HCT116 (cell line): ENCODE results near the gene MOGAT3. TPM values are rescaled to one million over a fixed set of nuclear protein-coding genes. Genes with fewer than 3 reads are reported as not detected.

Experiments used
- ATAC-seq: fragments of 200-7000 bp; cut with Tn5 transposase; 2 replicates; pipeline ENCODE4 v1.9.1; 2020; ENCODE audit warnings: mild to moderate bottlenecking, moderate library complexity
- BruUV-seq: library from RNA; stranded (reverse); fragments of 400-500 nt; replicated peaks from 2 replicates; lab custom pipeline; 2021; lab: Mats Ljungman, UMichigan
- CTCF ChIA-PET: fragments of 300-600 bp; sonication (Branson Sonifier 250); formaldehyde crosslinking; loops from one replicate; lab custom pipeline; 2021; ENCODE audit warnings: antibody characterized with exemption; lab: Charles Lee
- POLR2A ChIA-PET: fragments of 300-600, 350-600 bp; sonication (Branson Sonifier 250); formaldehyde crosslinking; loops from one replicate; lab custom pipeline; 2021; ENCODE audit warnings: antibody characterized with exemption; lab: Charles Lee
- RAD21 ChIA-PET, 2 experiments: fragments of 300-600 bp; sonication (Branson Sonifier 250); formaldehyde crosslinking; loops; one replicate each; lab custom pipeline; 2023; ENCODE audit warnings: low total read pairs in 2 of 2; ENCODE audit not compliant: uncharacterized antibody in 2 of 2, unreplicated experiment in 2 of 2, low non-redundant PET in 1 of 2; lab: Charles Lee
- DNase-seq: peaks from one replicate; pipeline ENCODE4 v3.0.0-alpha.2; 2010; ENCODE audit warnings: low read depth, low spot score
- H2AFZ ChIP-seq: fragments of 200-600 bp; shearing (Covaris generic), sonication (generic); 2 replicates; pipeline ENCODE4 v1.6.1; 2017; ENCODE audit warnings: low read depth, mixed run types, mixed read lengths, antibody characterized with exemption, low read length; ENCODE audit not compliant: poor library complexity, severe bottlenecking
- H3K27ac ChIP-seq: 2 replicates; pipeline ENCODE4 v1.5.1; 2012; ENCODE audit warnings: low read depth, low read length
- H3K27me3 ChIP-seq: fragments of 200-600 bp; sonication (generic); 2 replicates; pipeline ENCODE4 v1.6.1; 2016; ENCODE audit warnings: mixed run types, low read length, mixed read lengths; ENCODE audit not compliant: insufficient read depth
- H3K36me3 ChIP-seq, 2 experiments: fragments of 200-500 bp in 1 of 2; fragments of 200-600 bp in 1 of 2; sonication (Bioruptor generic) in 1 of 2; sonication (generic) in 1 of 2; 2 replicates each; pipeline versions ENCODE4 v1.5.1 to v1.6.1; 2014 to 2016; ENCODE audit warnings: low read length in 2 of 2, inconsistent platforms in 1 of 2, mixed read lengths in 1 of 2, mixed run types in 1 of 2; ENCODE audit not compliant: insufficient read depth in 2 of 2, control insufficient read depth in 1 of 2
- H3K4me1 ChIP-seq, 2 experiments: fragments of 200-600 bp in 1 of 2; sonication (generic) in 1 of 2; 2 replicates each; pipeline versions ENCODE4 v1.5.1 to v1.6.1; 2012 to 2017; ENCODE audit warnings: low read length in 2 of 2, inconsistent platforms in 1 of 2, mild to moderate bottlenecking in 1 of 2, mixed read lengths in 1 of 2, mixed run types in 1 of 2, moderate library complexity in 1 of 2; ENCODE audit not compliant: insufficient read depth in 2 of 2, control insufficient read depth in 1 of 2
- H3K4me2 ChIP-seq: fragments of 200-600 bp; sonication (generic); 2 replicates; pipeline ENCODE4 v1.6.1; 2017; ENCODE audit warnings: mixed run types, low read length, mixed read lengths
- H3K4me3 ChIP-seq, 2 experiments: fragments of 200-600 bp in 1 of 2; sonication (generic) in 1 of 2; replicated peaks in 1 of 2; 2 replicates each; pipeline ENCODE4 v1.5.1; 2011 to 2016; ENCODE audit warnings: low read length in 2 of 2, control low read depth in 1 of 2, low read depth in 1 of 2, mild to moderate bottlenecking in 1 of 2, mixed read lengths in 1 of 2, mixed run types in 1 of 2
- H3K79me2 ChIP-seq: fragments of 200-600 bp; sonication (generic); 2 replicates; pipeline ENCODE4 v1.6.1; 2017; ENCODE audit warnings: mild to moderate bottlenecking, mixed run types, low read length, moderate library complexity, mixed read lengths; ENCODE audit not compliant: insufficient read depth
- H3K9ac ChIP-seq: fragments of 200-600 bp; sonication (generic); 2 replicates; pipeline ENCODE4 v1.6.1; 2016; ENCODE audit warnings: low read length, mixed read lengths
- H3K9me2 ChIP-seq: fragments of 200-600 bp; sonication (generic), shearing (Covaris generic); 2 replicates; pipeline ENCODE4 v1.6.1; 2017; ENCODE audit warnings: mixed run types, mild to moderate bottlenecking, moderate library complexity; ENCODE audit not compliant: insufficient read depth
- H3K9me3 ChIP-seq, 2 experiments: fragments of 200-500 bp in 1 of 2; fragments of 200-600 bp in 1 of 2; sonication (Bioruptor generic) in 1 of 2; sonication (generic) in 1 of 2; 2 replicates each; pipeline ENCODE4 v1.6.1; 2014 to 2017; ENCODE audit warnings: low read length in 2 of 2, mixed read lengths in 2 of 2, inconsistent platforms in 1 of 2, low read depth in 1 of 2, mild to moderate bottlenecking in 1 of 2, mixed run types in 1 of 2, moderate library complexity in 1 of 2; ENCODE audit not compliant: control insufficient read depth in 1 of 2, insufficient read depth in 1 of 2
- H4K20me1 ChIP-seq: fragments of 200-600 bp; sonication (generic), shearing (Covaris generic); 2 replicates; pipeline ENCODE4 v1.6.1; 2017; ENCODE audit warnings: mixed run types, mild to moderate bottlenecking, moderate library complexity; ENCODE audit not compliant: insufficient read depth
- CBX3 ChIP-seq: IDR thresholded peaks from 2 replicates; pipeline ENCODE4 v1.6.1; 2012; ENCODE audit warnings: low read depth
- CEBPB ChIP-seq: IDR thresholded peaks from 2 replicates; pipeline ENCODE4 v1.6.1; 2012; ENCODE audit warnings: low read depth
- ELF1 ChIP-seq: IDR thresholded peaks from 2 replicates; pipeline ENCODE4 v1.6.1; 2012; ENCODE audit warnings: low read depth, borderline replicate concordance
- EZH2 ChIP-seq: fragments of 200-600 bp; sonication (generic); IDR thresholded peaks from 2 replicates; pipeline ENCODE4 v1.6.1; 2017; ENCODE audit warnings: antibody characterized with exemption, mixed run types
- FOSL1 ChIP-seq: IDR thresholded peaks from 2 replicates; pipeline ENCODE4 v1.6.1; 2012; ENCODE audit warnings: low read depth
- POLR2AphosphoS5 ChIP-seq: IDR thresholded peaks from 2 replicates; pipeline ENCODE4 v1.6.1; 2011; ENCODE audit warnings: mild to moderate bottlenecking, low read depth, low read length, moderate library complexity
- RAD21 ChIP-seq: IDR thresholded peaks from 2 replicates; pipeline ENCODE4 v1.6.1; 2012; ENCODE audit warnings: low read depth, mild to moderate bottlenecking
- SIN3A ChIP-seq: IDR thresholded peaks from 2 replicates; pipeline ENCODE4 v1.6.1; 2012; ENCODE audit warnings: low read depth
- SP1 ChIP-seq: IDR thresholded peaks from 2 replicates; pipeline ENCODE4 v1.6.1; 2012; ENCODE audit warnings: low read depth
- TCF7L2 ChIP-seq: IDR thresholded peaks from 2 replicates; pipeline ENCODE4 v1.7.0; 2011; ENCODE audit warnings: borderline replicate concordance, inconsistent platforms; ENCODE audit not compliant: insufficient read depth, insufficient read length; ENCODE audit errors: extremely low read depth
- YY1 ChIP-seq: IDR thresholded peaks from 2 replicates; pipeline ENCODE4 v1.6.1; 2011; ENCODE audit warnings: low read length, low read depth, moderate library complexity, mild to moderate bottlenecking; ENCODE audit not compliant: insufficient replicate concordance; ENCODE audit errors: extremely low read depth
- ZFX ChIP-seq: fragments of 450-650 bp; IDR thresholded peaks from 2 replicates; pipeline ENCODE4 v1.6.1; 2017
- ZNF274 ChIP-seq: fragments of 200-500 bp; sonication (Bioruptor generic); IDR thresholded peaks from 2 replicates; pipeline ENCODE4 v1.6.1; 2014; ENCODE audit warnings: mild to moderate bottlenecking, low read depth, low read length, inconsistent platforms
- intact Hi-C: fragments of 100-400 bp; cut with micrococcal nuclease; formaldehyde crosslinking; loops from 2 replicates; pipeline ENCODE4 v1.10.0; 2022
- total RNA-seq: library from RNA; stranded (reverse); gene quantifications from one replicate; pipeline ENCODE4 v1.2.1, GENCODE V29; 2021; ENCODE audit not compliant: unreplicated experiment
- TF ChIP-seq, protein P1 (sequence below), 3 experiments: fragments of 200-600 bp in 1 of 3; sonication (generic) in 1 of 3; IDR thresholded peaks in 2 of 3; conservative IDR thresholded peaks in 1 of 3; 2 replicates each; pipeline ENCODE4 v1.5.1; 2012 to 2017; ENCODE audit warnings: low read depth in 2 of 3, low read length in 2 of 3, antibody characterized with exemption in 1 of 3, borderline replicate concordance in 1 of 3, control low read depth in 1 of 3, mild to moderate bottlenecking in 1 of 3, mixed read lengths in 1 of 3, mixed run types in 1 of 3, moderate library complexity in 1 of 3; ENCODE audit not compliant: insufficient read depth in 1 of 3
- TF ChIP-seq, protein P2 (sequence below): IDR thresholded peaks from 2 replicates; pipeline ENCODE4 v1.6.1; 2012; ENCODE audit warnings: low read depth
- TF ChIP-seq, protein P3 (sequence below): IDR thresholded peaks from 2 replicates; pipeline ENCODE4 v1.6.1; 2012

MOGAT3 gene
- total RNA-seq, 1 experiment from 2014 or later: not detected

- TF ChIP-seq SP1 (no peak), ZFX (no peak), ZNF274 (no peak), CEBPB (no peak)
- TF ChIP-seq, protein P1, sequence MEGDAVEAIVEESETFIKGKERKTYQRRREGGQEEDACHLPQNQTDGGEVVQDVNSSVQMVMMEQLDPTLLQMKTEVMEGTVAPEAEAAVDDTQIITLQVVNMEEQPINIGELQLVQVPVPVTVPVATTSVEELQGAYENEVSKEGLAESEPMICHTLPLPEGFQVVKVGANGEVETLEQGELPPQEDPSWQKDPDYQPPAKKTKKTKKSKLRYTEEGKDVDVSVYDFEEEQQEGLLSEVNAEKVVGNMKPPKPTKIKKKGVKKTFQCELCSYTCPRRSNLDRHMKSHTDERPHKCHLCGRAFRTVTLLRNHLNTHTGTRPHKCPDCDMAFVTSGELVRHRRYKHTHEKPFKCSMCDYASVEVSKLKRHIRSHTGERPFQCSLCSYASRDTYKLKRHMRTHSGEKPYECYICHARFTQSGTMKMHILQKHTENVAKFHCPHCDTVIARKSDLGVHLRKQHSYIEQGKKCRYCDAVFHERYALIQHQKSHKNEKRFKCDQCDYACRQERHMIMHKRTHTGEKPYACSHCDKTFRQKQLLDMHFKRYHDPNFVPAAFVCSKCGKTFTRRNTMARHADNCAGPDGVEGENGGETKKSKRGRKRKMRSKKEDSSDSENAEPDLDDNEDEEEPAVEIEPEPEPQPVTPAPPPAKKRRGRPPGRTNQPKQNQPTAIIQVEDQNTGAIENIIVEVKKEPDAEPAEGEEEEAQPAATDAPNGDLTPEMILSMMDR (IDR thresholded peaks at IDR 0.05 in 2 of 3, conservative IDR thresholded peaks at IDR 0.05 in 1 of 3; ENCODE audit: borderline replicate concordance in 1 of 3, insufficient read depth in 1 of 3, low read depth in 2 of 3, low read length in 2 of 3): no peak
- TF ChIP-seq, protein P2, sequence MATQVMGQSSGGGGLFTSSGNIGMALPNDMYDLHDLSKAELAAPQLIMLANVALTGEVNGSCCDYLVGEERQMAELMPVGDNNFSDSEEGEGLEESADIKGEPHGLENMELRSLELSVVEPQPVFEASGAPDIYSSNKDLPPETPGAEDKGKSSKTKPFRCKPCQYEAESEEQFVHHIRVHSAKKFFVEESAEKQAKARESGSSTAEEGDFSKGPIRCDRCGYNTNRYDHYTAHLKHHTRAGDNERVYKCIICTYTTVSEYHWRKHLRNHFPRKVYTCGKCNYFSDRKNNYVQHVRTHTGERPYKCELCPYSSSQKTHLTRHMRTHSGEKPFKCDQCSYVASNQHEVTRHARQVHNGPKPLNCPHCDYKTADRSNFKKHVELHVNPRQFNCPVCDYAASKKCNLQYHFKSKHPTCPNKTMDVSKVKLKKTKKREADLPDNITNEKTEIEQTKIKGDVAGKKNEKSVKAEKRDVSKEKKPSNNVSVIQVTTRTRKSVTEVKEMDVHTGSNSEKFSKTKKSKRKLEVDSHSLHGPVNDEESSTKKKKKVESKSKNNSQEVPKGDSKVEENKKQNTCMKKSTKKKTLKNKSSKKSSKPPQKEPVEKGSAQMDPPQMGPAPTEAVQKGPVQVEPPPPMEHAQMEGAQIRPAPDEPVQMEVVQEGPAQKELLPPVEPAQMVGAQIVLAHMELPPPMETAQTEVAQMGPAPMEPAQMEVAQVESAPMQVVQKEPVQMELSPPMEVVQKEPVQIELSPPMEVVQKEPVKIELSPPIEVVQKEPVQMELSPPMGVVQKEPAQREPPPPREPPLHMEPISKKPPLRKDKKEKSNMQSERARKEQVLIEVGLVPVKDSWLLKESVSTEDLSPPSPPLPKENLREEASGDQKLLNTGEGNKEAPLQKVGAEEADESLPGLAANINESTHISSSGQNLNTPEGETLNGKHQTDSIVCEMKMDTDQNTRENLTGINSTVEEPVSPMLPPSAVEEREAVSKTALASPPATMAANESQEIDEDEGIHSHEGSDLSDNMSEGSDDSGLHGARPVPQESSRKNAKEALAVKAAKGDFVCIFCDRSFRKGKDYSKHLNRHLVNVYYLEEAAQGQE: no peak
Observed at GRCh38 chr7:101197991-101198390, 2.8 kb downstream of the MOGAT3 start (continued).

DNA sequence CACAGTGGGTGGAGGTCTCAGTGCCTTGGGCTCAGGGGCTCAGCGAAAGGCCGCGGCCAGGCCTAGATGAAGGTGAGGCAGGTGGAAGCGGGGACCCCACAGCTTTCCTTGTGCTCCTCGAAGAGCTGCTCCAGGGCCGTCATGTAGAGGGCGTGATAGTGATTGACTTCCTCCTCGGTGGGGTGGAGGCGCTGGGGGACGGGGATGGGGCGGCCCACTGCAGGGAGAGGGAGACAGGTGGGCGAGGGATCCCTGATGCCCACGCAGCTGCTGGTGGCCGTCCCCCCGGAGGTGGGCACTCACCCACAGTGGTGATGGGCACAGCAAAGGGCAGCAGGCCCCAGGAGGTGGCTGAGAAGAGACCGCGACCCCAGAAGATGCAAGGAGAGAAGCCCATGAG is 5.0 kb downstream of the MOGAT3 start:
- intact Hi-C loops: loop anchor here (10.0 kb wide), 1 partner anchor 231 kb away; the partner anchor contains the start of gene MUC12
- TF ChIP-seq, protein P3, sequence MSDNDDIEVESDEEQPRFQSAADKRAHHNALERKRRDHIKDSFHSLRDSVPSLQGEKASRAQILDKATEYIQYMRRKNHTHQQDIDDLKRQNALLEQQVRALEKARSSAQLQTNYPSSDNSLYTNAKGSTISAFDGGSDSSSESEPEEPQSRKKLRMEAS: no peak
- TF ChIP-seq EZH2: no peak
- TF ChIP-seq ELF1: no peak
- TF ChIP-seq TCF7L2: no peak
- no peak for TF ChIP-seq CBX3
- no peak for TF ChIP-seq RAD21
- TF ChIP-seq YY1: no peak
- no peak for TF ChIP-seq POLR2AphosphoS5
- TF ChIP-seq CEBPB: no peak
- no peak for TF ChIP-seq SIN3A
- no peak for TF ChIP-seq SP1
- no peak for TF ChIP-seq FOSL1
- TF ChIP-seq, all 23 proteins: peak for 0
- H3K4me3 ChIP-seq: no peak overlapping the region
- no peak overlapping the region for H3K9ac ChIP-seq
- H2AFZ ChIP-seq: no peak overlapping the region
- RAD21 ChIA-PET: no interaction called here
- no peaks in the 10 kb centered on the region for H3K9me2 ChIP-seq
- BruUV-seq: no TSS peak
- CTCF ChIA-PET: interaction anchor here (2.5 kb wide), 1 partner anchor 52 kb away, joined by 9 read pairs; no protein-coding TSS in a partner anchor
- H4K20me1 ChIP-seq: no peaks in the 10 kb centered on the region
- H3K27ac ChIP-seq: no peak overlapping the region
- no peaks in the 10 kb centered on the region for H3K36me3 ChIP-seq
- H3K79me2 ChIP-seq: no peaks in the 10 kb centered on the region
- peaks cover 2 to 11% of the 10 kb centered on the region in 2 experiments; a peak in 3 of 4 replicates for H3K4me1 ChIP-seq
- no peaks in the 10 kb centered on the region for H3K27me3 ChIP-seq
- DNase-seq (no peak), ATAC-seq (no peak)
- no peaks in the 10 kb centered on the region for H3K9me3 ChIP-seq
- POLR2A ChIA-PET: no interaction called here
- no peak overlapping the region for H3K4me2 ChIP-seq
